COLO668 (cell line): ENCODE measurements around the gene STIP1.

Experiments
- DNase-seq: peaks from one replicate; lab custom pipeline; 2025; ENCODE audit not compliant: unreplicated experiment; lab: John Stamatoyannopoulos, UW

The STIP1 gene

GRCh38 chr11:64220798-64221197 is 34.8 kb downstream of the STIP1 start:
- DNase-seq = no peak

GRCh38 chr11:64222651-64223000 is 36.7 kb downstream of the STIP1 start:
- no peak for DNase-seq

GRCh38 chr11:64223001-64223651 is 37.2 kb downstream of the STIP1 start:
- no peak for DNase-seq

GRCh38 chr11:64224151-64224890 is 38.4 kb downstream of the STIP1 start:
- no peak for DNase-seq

GRCh38 chr11:64224891-64225607 is 39.1 kb downstream of the STIP1 start:
- DNase-seq = peak; percentile 33

GRCh38 chr11:64225608-64226506 is 39.9 kb downstream of the STIP1 start, which contains the start of the genes NUDT22 and TRPT1:
Gene NUDT22, plus strand, starts transcription at chr11:64226274. Its CDS starts 379 bp downstream, at chr11:64226653.
Gene TRPT1, minus strand, starts transcription at chr11:64226186. Its CDS starts 326 bp downstream, at chr11:64225860.
- DNase-seq = peak; percentile 90

- DNase-seq = peak; percentile 79
Measured at GRCh38 chr11:64226507-64227051, 40.6 kb downstream of the STIP1 start.

- no peak for DNase-seq
Measured at GRCh38 chr11:64227405-64227956, 41.5 kb downstream of the STIP1 start.

- no peak for DNase-seq
Measured at GRCh38 chr11:64229090-64229743, 43.2 kb downstream of the STIP1 start.

- no peak for DNase-seq
Measured at GRCh38 chr11:64229744-64230170, 43.8 kb downstream of the STIP1 start.

- peak; percentile 94 for DNase-seq
Measured at GRCh38 chr11:64230171-64230984, 44.4 kb downstream of the STIP1 start, which contains the start of gene DNAJC4. Gene DNAJC4, plus strand, starts transcription at chr11:64230548. Its CDS starts 307 bp downstream, at chr11:64230855.

- no peak for DNase-seq
Measured at GRCh38 chr11:64230985-64231365, 45.0 kb downstream of the STIP1 start.

- DNase-seq = no peak
Measured at GRCh38 chr11:64231546-64231945, 45.6 kb downstream of the STIP1 start.

GRCh38 chr11:64232182-64232966 is 46.4 kb downstream of the STIP1 start:
- DNase-seq = no peak

- DNase-seq = no peak
Measured at GRCh38 chr11:64232967-64233315, 47.0 kb downstream of the STIP1 start.

GRCh38 chr11:64233913-64234586 is 48.1 kb downstream of the STIP1 start, which contains the start of gene VEGFB:
Gene VEGFB, plus strand, starts transcription at chr11:64234584. Its CDS starts 250 bp downstream, at chr11:64234834.
- peak; percentile 77 for DNase-seq

- DNase-seq = peak; percentile 84
Measured at GRCh38 chr11:64234647-64235379, 48.8 kb downstream of the STIP1 start.
